GM18505 (cell line): Measurements from ENCODE around the gene DENND1B.
"Not testable (repeated sequence)": the region's sequence is repeated elsewhere in the genome, so short reads cannot be mapped to it uniquely, and the experiment has no call there.

Experiments
- ATAC-seq: cut with Tn5 transposase; IDR thresholded peaks from one replicate; pipeline ENCODE4 v1.9.1; 2021; ENCODE audit not compliant: unreplicated experiment
- POLR2A ChIP-seq: IDR thresholded peaks from 4 replicates; pipeline ENCODE4 v1.6.1; 2011; ENCODE audit warnings: borderline replicate concordance; ENCODE audit not compliant: insufficient read depth, insufficient read length; ENCODE audit errors: extremely low read depth

Gene DENND1B

GRCh38 chr1:197776351-197777105 is 1.2 kb upstream of the DENND1B start:
- TF ChIP-seq POLR2A: no peak
- ATAC-seq: peak; percentile 33

- peak; percentile 29 for ATAC-seq
These were observed 606 bp downstream of the DENND1B start for GRCh38 chr1:197774466-197775281.

GRCh38 chr1:197773856-197774255 is 1.4 kb downstream of the DENND1B start:
- TF ChIP-seq POLR2A: no peak
- no peak for ATAC-seq

More at GRCh38 chr1:197774466-197775281, 606 bp downstream of the DENND1B start:
- TF ChIP-seq POLR2A: no peak

- TF ChIP-seq POLR2A: no peak
- ATAC-seq: no peak
These were observed 3.2 kb downstream of the DENND1B start for GRCh38 chr1:197771904-197772556.

GRCh38 chr1:197771386-197771785 is 3.9 kb downstream of the DENND1B start:
- no peak for TF ChIP-seq POLR2A
- no peak for ATAC-seq

GRCh38 chr1:197770243-197770642 is 5.0 kb downstream of the DENND1B start:
- no peak for ATAC-seq

DNA sequence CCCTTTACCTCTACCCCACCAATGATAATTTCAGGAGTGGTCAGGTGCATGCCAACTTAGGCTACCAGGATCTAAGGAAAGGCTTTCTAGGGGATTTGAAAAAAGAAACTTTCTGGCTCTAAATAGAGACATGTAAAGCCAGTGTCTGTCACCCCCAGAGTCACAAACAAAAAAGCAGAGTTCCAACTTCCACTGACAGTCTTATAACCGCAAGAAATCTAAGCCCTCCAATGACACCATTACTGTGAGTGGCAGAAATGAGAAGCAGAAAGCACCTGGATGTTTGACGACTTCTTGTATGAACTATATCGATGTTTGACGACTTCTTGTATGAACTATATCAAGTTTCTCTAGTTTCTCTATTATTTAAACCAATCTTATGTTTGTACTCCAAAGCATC is 6.0 kb downstream of the DENND1B start:
- TF ChIP-seq POLR2A: no peak
- no peak for ATAC-seq

More at GRCh38 chr1:197770243-197770642, 5.0 kb downstream of the DENND1B start:
- no peak for TF ChIP-seq POLR2A

GRCh38 chr1:197768014-197768805 is 7.1 kb downstream of the DENND1B start:
- ATAC-seq: no peak
- no peak for TF ChIP-seq POLR2A

DNA sequence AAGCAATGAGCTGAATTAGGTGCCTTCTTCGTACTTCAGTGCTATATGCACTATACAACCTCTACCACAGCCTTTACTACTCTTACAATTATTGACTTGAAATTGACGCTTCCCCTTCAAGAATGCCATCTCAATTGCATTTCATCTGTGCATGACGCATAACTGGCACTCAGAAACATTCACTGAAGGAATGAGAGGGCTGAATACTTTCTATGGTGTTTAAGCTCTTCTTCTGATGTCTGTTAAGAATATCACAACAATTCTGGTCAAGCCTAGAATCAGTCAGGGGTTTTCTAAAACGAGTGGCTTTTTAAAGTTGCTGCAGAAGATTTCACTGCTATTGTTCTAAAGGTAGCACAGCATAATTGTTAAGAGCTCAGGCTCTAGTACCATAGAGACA is 11.5 kb downstream of the DENND1B start:
- no peak for TF ChIP-seq POLR2A
- ATAC-seq: no peak

DNA sequence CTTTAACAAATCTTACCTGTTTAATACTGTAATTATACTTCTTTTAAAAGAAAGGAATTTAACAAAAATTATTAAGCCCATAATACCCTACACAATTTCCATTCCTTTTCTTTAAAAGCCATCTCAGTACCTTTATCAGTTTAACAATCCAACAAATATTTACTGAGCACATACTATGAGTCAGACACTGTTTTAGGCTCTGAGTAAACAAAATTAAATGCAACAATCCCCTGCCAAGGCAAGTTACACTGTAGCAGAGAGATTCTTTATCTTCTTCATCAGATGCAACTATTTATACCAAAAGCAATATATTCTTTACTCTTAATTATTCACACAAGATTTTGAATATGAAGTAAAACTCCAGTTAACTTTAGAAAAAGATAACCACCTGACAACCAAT is 12.0 kb downstream of the DENND1B start:
- no peak for ATAC-seq
- no peak for TF ChIP-seq POLR2A

GRCh38 chr1:197761654-197762053 is 13.6 kb downstream of the DENND1B start:
- no peak for TF ChIP-seq POLR2A
- peak; percentile 83 for ATAC-seq

- not testable (repeated sequence) for ATAC-seq
These were observed 19.7 kb downstream of the DENND1B start for GRCh38 chr1:197755553-197755952.

- ATAC-seq: not testable (repeated sequence)
These were observed 22.6 kb downstream of the DENND1B start for GRCh38 chr1:197752652-197753164.

DNA sequence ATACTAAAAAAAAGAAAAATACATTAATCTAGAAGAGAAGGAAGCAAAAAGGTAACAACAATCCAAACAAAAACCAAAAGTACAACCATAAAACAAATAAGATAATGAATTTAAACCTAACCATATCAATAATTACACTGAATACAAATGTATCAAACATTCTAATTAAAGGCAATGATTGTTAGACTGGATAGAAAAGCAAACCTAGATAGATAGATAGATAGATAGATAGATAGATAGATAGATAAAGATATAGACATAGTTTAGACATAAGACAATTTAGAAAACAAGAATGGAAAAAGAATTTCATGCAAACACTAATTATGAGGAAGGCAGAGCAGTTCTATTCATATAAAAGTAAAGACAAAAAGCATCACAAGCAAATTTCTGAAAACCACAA is 24.9 kb downstream of the DENND1B start:
- no peak for TF ChIP-seq POLR2A
- no peak for ATAC-seq
